Measurements from ENCODE around the gene NCKAP5. TPM values are rescaled to one million over a fixed set of nuclear protein-coding genes. Genes with fewer than 3 reads are reported as not detected.
A peak's percentile ranks its signal among the peaks of the same experiment; 100 is the strongest.

The NCKAP5 gene
- total RNA-seq, 4 donors from 2014 or later, result 2.7 to 11.7 (median 5.6) TPM

GRCh38 chr2:132678483-132678882 is 889.8 kb downstream of the NCKAP5 start:
- no peak for DNase-seq (ENCODE audit: low spot score in 2 of 2)
- no peaks in the 10 kb centered on the region for H3K4me1 ChIP-seq
- H3K4me3 ChIP-seq, result no peak overlapping the region
- no peak overlapping the region for H3K27ac ChIP-seq
- no peak for TF ChIP-seq CTCF (IDR thresholded peaks at IDR 0.05)
- no peak for TF ChIP-seq EP300 (IDR thresholded peaks at IDR 0.05)
- no peak for TF ChIP-seq POLR2A (IDR thresholded peaks at IDR 0.05)
- no peaks in the 10 kb centered on the region for H3K27me3 ChIP-seq
- 93 to 95% methylated on average over 2 of the region's 2 CpGs for WGBS, 2 donors
- no peaks in the 10 kb centered on the region for H3K9me3 ChIP-seq
- no peaks in the 10 kb centered on the region for H3K36me3 ChIP-seq

GRCh38 chr2:132677661-132678060 is 890.6 kb downstream of the NCKAP5 start:
- Histone ChIP-seq H3K27me3 (no peaks in the 10 kb centered on the region), H3K36me3 (no peaks in the 10 kb centered on the region), H3K9me3 (no peaks in the 10 kb centered on the region), H3K4me1 (no peaks in the 10 kb centered on the region), H3K27ac (no peak overlapping the region), H3K4me3 (no peak overlapping the region)
- TF ChIP-seq EP300 (IDR thresholded peaks at IDR 0.05), result no peak
- no peak for TF ChIP-seq POLR2A (IDR thresholded peaks at IDR 0.05)
- no peak for TF ChIP-seq CTCF (IDR thresholded peaks at IDR 0.05)
- no peak for DNase-seq (ENCODE audit: low spot score in 2 of 2)
- 84 to 90% methylated on average over 5 of the region's 5 CpGs for WGBS, 2 donors

- Histone ChIP-seq H3K4me1 (no peaks in the 10 kb centered on the region), H3K4me3 (no peak overlapping the region), H3K36me3 (no peaks in the 10 kb centered on the region), H3K27ac (no peak overlapping the region), H3K9me3 (no peaks in the 10 kb centered on the region), H3K27me3 (no peaks in the 10 kb centered on the region)
- 52 to 55% methylated on average over 2 of the region's 2 CpGs for WGBS, 2 donors
- TF ChIP-seq POLR2A (IDR thresholded peaks at IDR 0.05) (no peak), CTCF (IDR thresholded peaks at IDR 0.05) (peak in 1 of 5 experiments; percentile 10)
- DNase-seq (ENCODE audit: low spot score in 2 of 2), result no peak
Measured at GRCh38 chr2:132676999-132677398, 891.3 kb downstream of the NCKAP5 start.

GRCh38 chr2:132671151-132671835 is 897.0 kb downstream of the NCKAP5 start:
- Histone ChIP-seq H3K4me3 (peak overlapping the region in 3 of 4 donors; percentile 47 to 60 (median 59)), H3K36me3 (no peaks in the 10 kb centered on the region), H3K27ac (peak overlapping the region in 1 of 4 donors; percentile 29), H3K27me3 (peaks cover 3 to 33% of the 10 kb centered on the region in 2 donors), H3K9me3 (no peaks in the 10 kb centered on the region), H3K4me1 (peaks cover 0 to 38% (median 20%) of the 10 kb centered on the region in 4 donors)
- 17 to 19% methylated on average over 23 of the region's 23 CpGs for WGBS, 2 donors
- DNase-seq (ENCODE audit: low spot score in 2 of 2), result no peak
- TF ChIP-seq CTCF (IDR thresholded peaks at IDR 0.05), result no peak
- no peak for TF ChIP-seq EP300 (IDR thresholded peaks at IDR 0.05)
- no peak for TF ChIP-seq POLR2A (IDR thresholded peaks at IDR 0.05)

- peak overlapping the region in 1 of 4 donors; percentile 29 for H3K27ac ChIP-seq
- peaks cover 3 to 33% of the 10 kb centered on the region in 2 donors for H3K27me3 ChIP-seq
- peaks cover 0 to 38% (median 20%) of the 10 kb centered on the region in 4 donors for H3K4me1 ChIP-seq
- 0 to 3% methylated on average over 33 to 36 of the region's 44 CpGs for WGBS, 2 donors
- H3K4me3 ChIP-seq, result peak overlapping the region; percentile 36 to 60 (median 53)
- TF ChIP-seq CTCF (IDR thresholded peaks at IDR 0.05) (no peak), POLR2A (IDR thresholded peaks at IDR 0.05) (no peak), EP300 (IDR thresholded peaks at IDR 0.05) (no peak)
- no peaks in the 10 kb centered on the region for H3K36me3 ChIP-seq
- H3K9me3 ChIP-seq, result no peaks in the 10 kb centered on the region
- peak in 1 of 2 donors; percentile 13 for DNase-seq (ENCODE audit: low spot score in 2 of 2)
Measured at GRCh38 chr2:132670496-132671150, 897.6 kb downstream of the NCKAP5 start.
